LHCN-M2 (cell line): ENCODE measurements around the gene SLC17A5. TPM values are rescaled to one million over a fixed set of nuclear protein-coding genes. Genes with fewer than 3 reads are reported as not detected.
"Not testable (repeated sequence)": the region's sequence is repeated elsewhere in the genome, so short reads cannot be mapped to it uniquely, and the experiment has no call there.

Source experiments
- DNase-seq: peaks from one replicate; pipeline ENCODE4 v3.0.0-alpha.2; 2012; ENCODE audit warnings: low read depth
- polyA plus RNA-seq: library from polyadenylated mRNA; unstranded; fragments of >200 nt; gene quantifications from one replicate; pipeline ENCODE4 v1.2.1, GENCODE V29; 2012; ENCODE audit warnings: missing spikeins
- total RNA-seq: library from RNA; depleted of rRNA; stranded (reverse); fragments of >200 nt; gene quantifications from 2 replicates; pipeline ENCODE4 v1.2.3, GENCODE V29; 2014; rRNA removed

The SLC17A5 gene, protein sequence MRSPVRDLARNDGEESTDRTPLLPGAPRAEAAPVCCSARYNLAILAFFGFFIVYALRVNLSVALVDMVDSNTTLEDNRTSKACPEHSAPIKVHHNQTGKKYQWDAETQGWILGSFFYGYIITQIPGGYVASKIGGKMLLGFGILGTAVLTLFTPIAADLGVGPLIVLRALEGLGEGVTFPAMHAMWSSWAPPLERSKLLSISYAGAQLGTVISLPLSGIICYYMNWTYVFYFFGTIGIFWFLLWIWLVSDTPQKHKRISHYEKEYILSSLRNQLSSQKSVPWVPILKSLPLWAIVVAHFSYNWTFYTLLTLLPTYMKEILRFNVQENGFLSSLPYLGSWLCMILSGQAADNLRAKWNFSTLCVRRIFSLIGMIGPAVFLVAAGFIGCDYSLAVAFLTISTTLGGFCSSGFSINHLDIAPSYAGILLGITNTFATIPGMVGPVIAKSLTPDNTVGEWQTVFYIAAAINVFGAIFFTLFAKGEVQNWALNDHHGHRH
- total RNA-seq: 12.9 and 15.7 TPM in 2 replicates
- 15.3 TPM for polyA plus RNA-seq

DNA sequence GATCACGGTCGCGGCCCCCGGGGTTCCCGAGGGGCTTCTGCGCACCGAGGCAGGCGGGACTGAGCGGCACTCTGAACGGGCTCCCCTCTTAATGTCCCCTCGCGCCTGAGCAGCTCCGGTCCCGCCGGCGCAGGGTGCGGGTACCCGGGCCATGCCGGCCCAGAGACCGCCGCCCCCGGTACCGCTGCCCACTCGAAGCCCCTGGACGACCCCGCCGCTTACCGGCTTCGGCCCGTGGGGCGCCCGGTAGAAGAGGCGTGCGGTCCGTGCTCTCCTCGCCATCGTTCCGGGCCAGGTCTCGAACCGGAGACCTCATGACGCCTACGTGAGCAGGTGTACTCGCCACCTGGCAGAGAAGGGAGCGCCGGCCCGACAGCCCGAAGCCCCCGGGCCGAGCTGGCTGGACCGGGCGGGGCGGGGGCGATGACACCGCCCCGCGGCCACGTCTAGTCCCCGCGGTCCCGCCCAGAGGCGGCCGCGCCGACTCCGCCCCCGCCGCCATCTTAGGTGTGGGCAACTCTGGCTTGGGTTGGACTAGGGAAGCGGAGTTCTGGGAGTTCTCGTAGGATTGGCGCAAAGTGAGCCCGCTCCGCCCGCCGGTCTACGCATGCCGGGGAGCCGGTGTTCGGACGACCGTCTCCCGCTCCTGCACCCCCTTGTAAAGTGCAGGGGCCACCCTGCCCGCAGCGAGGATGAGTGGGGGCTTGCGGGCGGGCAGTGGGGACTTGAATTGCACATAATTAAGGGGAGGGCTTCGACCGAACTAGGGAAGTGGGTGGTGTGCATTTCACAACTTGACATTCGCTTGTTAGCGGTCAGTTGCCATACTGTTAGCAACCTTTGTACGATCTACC lies at the start of gene SLC17A5:
Gene SLC17A5, minus strand, starts transcription at position 422 of the 854 bp plus-strand sequence. Its CDS starts 106 bp downstream, at position 316.
- peak; percentile 90 for DNase-seq

DNA sequence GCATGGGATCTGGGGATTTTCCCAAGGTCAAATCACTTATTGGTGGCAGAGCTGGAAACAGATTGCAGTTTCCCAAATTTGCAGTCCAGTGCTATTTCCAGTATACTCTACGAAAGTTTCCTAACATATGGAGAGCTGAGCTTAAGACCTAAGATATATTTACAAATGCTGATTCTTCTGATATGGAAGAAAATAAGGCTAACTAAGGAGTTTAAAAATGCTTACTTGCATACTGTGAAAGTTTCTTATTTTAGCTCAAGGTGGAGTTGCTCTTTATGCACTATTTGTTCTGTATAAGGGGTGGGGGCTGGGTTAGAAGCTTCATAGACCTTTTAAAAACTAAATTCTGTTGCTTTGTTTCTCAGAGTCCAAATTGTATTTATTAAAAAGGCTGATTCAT lies 49.7 kb upstream of the SLC17A5 start:
- no peak for DNase-seq

DNA sequence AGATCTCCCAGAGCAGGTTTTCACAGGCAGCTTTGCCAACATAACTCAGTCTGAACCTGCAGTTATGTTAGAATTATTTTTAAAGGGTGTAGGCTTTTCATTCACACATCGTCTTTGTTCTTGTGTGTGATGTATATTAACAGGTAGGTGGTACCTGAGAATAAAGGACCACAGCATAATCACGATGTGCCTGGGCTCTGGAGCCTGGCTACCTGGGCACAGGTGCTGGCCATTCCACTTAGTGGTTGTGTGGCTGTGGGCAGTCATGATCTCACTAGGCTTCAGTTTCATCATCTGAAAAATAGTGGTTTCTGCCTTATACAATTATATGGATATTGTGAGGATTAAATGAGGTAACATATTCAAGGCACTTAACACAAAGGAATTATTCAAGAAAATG lies 48.7 kb upstream of the SLC17A5 start:
- no peak for DNase-seq

DNA sequence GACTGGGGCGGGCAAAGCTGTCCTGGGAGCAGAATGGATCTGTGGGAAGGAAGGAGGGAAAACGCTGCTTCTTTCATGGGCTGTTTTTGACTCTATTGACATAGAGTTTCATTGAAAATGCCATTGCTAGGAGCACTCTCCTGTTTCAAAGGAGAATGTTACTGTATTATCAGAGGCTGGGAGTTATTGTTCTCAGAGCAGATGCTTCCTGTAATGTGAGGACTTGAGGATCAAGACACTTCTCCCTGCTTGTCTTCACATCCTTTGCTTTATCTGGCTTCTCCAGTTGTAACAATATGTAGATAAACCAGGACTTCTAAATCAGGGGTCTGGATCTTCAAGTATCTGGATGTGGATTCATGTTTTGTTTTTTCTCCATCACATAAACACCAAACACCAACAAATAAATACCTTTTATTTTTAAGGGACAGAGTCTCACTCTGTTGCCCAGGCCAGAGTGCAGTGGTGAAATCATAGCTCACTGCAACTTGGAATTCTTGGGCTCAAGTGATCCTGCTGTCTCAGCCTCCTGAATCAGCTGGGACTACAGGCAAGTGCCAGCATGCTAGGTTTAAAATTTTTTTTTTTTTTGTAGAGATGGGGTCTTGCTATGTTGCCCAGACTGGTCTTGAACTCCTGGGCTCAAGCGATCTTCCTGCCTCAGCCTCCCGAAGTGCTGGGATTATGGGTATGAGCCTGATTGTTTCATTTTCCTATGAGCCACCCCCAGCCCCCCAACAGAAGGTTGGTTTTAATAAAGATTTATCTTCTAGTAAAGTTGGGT lies 46.1 kb upstream of the SLC17A5 start:
- no peak for DNase-seq

DNA sequence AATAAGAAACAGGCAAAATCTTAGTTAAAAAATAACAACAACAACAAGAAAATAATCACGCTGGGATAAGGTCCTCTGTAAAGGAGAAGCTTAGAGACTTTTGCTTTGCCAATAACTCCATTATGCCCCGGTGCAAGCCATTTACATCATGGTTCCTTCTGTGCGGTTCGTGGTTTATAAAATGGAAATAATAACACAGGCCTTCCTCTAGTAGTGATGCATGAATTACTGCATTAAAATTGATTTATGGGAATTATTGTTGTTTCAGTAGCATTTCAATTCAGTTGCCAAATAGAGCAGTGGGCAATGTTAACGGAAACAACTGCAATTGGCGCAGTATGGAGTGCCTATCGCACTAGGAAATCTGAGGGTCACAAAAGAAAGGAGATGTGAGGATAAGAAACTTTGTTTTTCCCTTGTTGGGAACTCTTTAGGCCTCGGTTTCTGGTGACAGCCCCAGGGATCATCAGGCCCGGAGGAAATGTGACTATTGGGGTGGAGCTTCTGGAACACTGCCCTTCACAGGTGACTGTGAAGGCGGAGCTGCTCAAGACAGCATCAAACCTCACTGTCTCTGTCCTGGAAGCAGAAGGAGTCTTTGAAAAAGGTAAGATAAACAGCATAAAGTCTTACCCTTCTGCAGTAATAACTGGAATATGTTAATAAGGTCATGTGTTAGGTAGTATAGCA lies 43.3 kb upstream of the SLC17A5 start:
- no peak for DNase-seq

DNA sequence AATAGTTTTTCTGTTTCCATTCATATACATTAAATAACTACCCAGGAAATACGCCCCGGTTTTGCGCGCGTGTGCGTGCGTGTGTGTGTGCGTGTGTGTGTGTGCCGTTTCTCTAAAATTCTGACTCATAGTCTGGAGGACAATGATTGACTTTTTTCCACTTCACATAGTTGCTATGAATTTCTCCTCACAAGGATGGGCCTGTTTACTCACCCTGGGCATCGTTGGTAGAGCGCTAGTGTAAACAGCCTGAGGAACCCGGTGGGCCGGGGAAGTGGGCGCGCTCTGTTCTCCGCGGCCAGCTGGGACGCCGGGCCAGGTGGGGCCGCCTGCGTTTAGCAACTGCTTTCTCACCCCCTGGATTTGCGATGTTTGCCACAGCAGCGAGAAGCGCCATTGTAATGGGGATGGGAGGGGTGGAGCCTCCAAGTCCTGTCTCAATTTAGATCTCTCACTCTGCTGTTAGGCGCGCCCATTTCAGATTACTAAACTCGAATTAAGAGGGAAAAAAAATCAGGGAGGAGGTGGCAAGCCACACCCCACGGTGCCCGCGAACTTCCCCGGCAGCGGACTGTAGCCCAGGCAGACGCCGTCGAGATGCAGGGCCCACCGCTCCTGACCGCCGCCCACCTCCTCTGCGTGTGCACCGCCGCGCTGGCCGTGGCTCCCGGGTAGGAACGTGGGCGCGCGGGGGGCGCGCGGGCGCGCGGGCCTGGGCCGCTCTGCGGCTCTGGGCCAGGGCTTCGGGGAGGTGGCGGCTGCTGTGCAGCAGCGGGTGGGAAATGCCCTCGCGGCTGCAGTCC lies 42.0 kb upstream of the SLC17A5 start, which contains the start of gene CD109:
Gene CD109, plus strand, starts transcription at position 585 of the 803 bp plus-strand sequence. Its CDS starts 13 bp downstream, at position 598.
- peak; percentile 81 for DNase-seq

DNA sequence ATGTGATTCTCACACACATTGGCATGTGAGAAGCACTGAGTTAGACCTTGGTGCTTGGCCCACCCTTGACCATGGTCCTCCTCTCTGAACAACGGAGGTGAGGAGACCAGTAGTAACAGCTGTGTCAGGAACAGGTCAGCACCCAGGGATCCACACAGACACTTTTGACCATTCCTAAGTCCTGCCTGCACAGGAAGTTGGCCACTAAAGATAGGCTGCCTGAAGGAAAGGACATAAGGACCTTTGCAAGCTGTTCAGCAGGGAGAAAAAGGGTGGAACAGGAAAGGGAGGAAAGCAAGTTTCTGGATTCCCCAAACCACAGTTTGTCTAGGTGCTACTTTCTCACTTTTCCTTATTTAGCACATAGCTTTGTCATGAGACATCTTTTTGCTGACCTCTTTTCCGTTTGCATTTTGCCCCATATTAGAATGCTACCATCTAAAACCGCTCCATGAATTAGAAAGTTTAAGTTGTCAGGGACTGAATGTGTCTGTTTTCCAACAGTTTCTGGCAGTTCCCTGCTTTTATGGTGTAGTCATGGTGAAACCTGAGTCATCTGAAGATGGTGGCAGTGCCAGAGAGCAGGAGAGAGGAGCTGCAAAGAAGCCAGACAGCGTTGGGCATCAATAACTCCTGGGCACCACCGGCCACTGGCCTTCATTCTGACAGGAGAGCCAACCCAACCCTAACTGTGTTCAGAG lies 41.1 kb upstream of the SLC17A5 start:
- peak; percentile 67 for DNase-seq

DNA sequence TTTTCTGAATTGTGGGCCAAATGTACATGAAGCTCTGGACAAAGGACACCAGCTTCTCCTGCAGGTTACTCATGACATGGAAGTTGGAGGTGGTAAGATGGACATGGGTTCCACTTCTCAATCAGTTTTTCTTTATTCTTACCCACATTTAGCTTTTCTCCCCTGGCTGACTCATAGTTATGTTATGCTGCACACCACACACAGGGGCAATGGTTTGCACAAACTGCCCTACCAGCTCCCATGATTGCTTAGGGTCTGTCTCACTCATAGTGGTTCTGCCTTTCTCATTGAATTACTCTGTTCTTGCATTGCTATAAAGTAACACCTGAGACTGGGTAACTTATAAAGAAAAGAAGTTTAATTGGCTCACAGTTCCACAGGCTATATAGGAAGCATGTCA lies 37.7 kb upstream of the SLC17A5 start:
- DNase-seq: peak; percentile 50

DNA sequence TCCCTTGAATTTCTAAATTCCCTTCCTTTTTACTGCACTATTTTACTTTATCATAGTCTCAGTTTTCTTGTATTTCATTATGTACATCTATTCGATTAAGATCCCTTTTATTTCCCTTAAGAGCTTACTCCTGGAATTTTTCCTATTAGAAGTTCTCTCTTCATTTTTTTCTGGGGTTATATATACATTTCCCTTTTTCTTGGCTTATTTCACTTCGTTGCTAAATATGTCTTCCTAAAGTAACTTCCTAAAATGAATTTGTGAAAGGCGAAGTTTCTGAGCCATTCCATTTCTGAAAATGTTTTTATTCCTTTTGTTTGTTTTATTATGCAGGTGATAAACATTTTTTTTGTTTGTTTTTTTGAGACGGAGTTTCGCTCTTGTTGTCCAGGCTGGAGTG lies 36.3 kb upstream of the SLC17A5 start:
- DNase-seq: no peak

DNA sequence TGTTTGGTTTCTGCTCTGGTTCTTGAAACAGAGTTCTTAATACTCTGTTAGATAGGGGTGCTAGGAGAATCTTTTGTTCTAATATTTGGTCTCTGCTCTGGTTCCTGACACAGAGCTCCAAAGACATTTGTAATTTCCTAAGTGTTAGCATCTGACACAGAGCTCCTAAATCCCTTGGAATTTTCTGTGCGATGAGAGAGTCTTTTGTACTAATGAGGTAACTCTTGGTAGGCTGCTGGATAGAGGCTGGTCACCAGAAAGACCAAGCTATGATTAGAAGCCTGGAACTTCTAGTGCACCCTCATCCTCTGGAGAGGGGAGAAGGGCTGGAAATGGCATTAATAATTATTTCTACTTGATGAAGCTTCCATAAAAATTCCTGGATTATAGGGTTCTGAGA lies 34.6 kb upstream of the SLC17A5 start:
- peak; percentile 27 for DNase-seq

DNA sequence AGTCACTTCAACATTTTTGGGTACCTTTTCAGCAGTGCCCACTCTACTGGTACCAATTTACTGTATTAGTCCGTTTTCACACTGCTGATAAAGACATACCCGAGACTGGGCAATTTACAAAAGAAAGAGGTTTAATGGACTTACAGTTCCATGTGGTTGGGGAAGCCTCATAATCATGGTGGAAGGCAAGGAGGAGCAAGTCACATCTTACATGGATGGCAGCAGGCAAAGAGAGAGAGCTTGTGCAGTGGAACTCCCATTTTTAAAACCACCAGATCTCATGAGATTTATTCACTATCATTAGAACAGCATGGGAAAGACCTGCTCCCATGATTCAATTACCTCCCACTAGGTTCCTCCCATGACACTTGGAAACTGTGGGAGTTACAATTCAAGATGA lies 29.8 kb upstream of the SLC17A5 start:
- not testable (repeated sequence) for DNase-seq

DNA sequence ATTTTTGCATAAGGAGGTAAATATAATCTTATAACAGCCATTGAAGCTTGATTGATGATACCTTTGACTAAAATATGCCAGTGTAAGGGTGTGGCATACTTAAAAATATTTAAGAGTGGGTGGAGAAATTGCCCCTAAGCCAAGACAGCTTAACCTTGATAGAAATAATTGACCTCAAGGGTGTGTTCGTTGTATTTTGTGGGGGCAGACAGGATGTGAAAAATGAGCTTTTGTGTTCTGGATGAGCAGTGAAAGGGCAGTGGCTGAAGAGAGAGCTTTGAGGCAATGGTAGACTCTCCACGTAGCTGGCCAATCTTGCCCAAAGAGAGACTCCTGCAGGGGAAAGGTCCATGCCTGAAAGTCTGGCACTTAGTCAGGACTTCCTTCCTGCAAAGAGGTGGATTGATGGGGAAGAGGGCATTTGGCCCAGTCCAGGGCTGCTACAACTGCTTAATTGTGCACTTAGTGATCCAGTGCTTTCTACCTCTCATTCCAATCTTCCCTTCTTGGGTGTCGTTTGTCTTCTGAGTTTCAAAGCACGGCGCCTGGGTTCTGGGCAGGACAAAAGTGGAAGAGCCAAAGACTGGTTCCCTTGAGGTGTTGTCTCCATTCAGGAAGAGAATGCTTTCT lies 26.6 kb upstream of the SLC17A5 start:
- no peak for DNase-seq

DNA sequence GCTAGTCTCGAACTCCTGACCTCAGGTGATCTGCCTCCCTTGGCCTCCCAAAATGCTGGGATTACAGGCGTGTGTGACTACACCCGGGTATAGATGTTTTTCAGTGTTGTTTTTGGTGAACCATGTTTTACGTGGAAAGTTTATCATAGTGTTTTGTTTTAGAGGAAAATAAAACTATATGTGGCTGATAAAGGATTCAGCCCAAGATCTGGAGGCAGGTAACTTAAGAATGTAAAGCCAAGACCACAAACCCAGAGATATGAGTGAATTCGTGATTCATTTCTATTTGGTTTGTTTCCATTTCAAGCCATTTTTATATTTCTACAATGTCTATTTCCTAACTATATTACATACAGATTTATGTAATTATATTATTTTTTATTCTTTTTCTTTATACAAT lies 26.1 kb upstream of the SLC17A5 start:
- not testable (repeated sequence) for DNase-seq

DNA sequence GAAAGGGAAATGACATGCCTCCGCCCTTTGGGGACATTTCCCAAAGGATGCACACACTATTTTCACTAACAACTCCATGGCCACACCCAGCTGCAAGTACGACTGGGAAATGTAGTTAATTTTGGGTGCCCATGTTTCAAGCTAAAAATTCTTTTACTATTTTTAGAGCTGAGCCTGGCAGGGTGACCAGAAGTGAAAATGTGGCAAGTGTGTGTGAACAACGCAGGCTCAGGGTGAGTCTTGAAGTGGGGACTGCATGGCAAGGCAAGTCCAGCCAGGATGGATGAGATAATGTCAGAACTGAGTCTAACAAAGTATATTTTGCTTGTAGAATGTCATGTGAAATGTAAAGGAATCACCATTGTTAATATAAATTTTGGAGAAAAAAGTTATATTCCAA lies 25.2 kb upstream of the SLC17A5 start:
- no peak for DNase-seq

DNA sequence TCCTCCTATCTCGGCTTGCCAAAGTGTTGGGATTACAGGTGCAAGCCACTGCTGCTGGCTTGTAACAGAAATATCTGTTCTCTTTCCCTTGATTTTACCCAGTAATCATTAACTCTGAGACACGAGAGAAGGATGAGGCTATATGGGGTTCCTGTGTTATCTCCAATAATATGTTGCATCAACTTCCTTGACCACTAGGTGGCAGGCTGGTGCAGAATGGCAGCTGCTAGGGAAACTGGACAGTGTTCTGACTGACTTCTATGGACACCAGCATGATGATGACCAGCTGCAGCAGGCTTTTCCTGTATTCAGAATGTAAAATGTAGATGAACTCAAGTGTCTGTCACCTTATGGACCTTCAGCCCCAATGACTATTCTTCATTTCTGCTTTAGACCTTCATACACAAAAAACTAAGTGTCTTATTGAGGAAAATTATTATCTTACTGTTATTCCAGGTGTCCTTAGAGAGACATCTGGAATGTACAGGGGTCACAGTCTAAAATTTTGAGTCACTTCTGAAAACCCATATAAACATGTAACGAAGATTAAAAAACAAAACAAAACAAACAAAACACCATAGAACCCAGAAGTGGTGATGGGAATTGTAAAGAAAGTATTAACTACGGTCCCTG lies 21.8 kb upstream of the SLC17A5 start:
- DNase-seq: peak; percentile 83

DNA sequence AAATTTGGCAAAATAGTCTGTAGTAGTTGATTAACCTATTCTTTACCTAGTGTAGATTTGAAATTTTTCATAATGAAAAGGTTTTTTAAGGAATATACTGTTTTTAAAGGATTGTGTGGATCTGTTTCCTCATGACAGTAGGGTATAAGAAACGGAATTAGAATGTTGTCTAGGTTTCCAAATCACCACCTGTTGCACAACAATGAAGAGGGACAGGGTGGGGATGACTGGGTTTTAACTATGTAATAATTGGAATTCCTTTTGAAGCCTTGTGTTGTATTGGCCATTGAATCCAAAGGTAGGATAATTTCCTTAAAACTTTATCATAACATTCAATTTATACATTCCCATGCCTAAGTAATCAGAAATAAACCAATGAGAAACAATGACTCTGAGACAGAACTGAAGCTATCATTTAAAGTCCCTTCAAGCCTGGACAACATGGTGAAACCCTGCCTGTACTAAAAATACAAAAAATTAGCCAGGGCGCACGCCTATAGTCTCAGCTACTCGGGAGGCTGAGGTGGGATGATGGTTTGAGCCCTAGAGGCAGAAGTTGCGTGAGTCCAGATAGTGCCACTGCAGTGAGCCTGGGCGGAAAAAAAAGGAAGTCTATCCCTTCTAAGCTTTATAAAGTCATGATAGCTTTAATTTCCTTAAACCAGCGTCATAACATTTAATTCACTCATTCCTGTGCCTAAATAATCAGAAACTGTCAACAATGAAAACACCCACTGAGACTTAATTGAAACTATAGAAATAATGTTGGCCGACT lies 18.3 kb upstream of the SLC17A5 start:
- no peak for DNase-seq

DNA sequence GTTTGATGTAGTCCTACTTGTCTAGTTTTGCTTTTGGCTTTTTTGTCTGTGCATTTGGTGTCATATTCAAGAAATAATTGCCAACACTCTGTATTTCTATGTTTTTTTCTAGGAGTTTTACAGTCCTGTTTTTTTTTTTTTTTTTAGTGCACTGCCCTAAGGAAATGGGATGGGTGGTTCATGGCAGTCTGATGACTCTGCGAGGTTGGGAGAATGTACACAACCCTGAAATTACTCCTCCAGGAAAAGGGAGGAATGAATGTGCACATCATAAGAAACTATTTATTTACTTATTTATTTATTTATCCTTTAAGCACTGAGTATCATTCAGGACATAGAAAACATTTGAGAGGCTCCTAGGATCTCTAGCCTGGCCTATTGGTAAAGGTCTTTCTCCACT lies 15.2 kb upstream of the SLC17A5 start:
- DNase-seq: no peak

DNA sequence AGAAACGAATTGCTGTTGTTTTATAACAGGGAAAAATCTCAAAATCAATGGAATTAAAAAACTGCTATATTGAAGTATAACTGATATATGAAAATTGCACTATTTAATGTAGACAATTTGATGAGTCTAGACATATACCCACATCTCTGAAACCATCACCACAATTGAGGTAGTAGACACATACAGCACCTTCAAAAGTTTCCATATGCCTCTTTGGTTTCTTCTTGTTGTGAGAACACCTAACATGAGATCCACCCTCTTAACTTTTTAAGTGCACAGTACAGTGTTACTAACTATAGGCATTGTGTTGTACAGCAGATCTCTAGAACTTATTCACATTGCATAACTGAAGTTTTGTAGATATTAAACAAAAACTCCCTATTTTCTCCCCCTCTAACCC lies 14.0 kb upstream of the SLC17A5 start:
- DNase-seq: no peak
